GM04504 (cell line): ENCODE data around the gene TPM4.
"Not testable (repeated sequence)": the region's sequence is repeated elsewhere in the genome, so short reads cannot be mapped to it uniquely, and the experiment has no call there.

ENCODE experiments used
- DNase-seq: peaks from one replicate; pipeline ENCODE4 v3.0.0-alpha.2; 2012; ENCODE audit warnings: low read depth

TPM4 gene

GRCh38 chr19:16076154-16076957 is at the start of gene TPM4:
Gene TPM4 (plus strand): TSS chr19:16076495. CDS start chr19:16076566, 71 bp downstream.
- DNase-seq, result peak; percentile 91

- no peak for DNase-seq
Measured at GRCh38 chr19:16026756-16027155, 49.5 kb upstream of the TPM4 start.

GRCh38 chr19:16027528-16027927 is 48.8 kb upstream of the TPM4 start:
- no peak for DNase-seq

- DNase-seq, result not testable (repeated sequence)
Measured at GRCh38 chr19:16030155-16030554, 46.1 kb upstream of the TPM4 start.

GRCh38 chr19:16030964-16031871 is 45.1 kb upstream of the TPM4 start:
- DNase-seq, result no peak

- no peak for DNase-seq
Measured at GRCh38 chr19:16031872-16032200, 44.5 kb upstream of the TPM4 start.

- DNase-seq, result no peak
Measured at GRCh38 chr19:16032509-16033135, 43.7 kb upstream of the TPM4 start.

- DNase-seq, result no peak
Measured at GRCh38 chr19:16033136-16033530, 43.2 kb upstream of the TPM4 start.

GRCh38 chr19:16033721-16034120 is 42.6 kb upstream of the TPM4 start:
- no peak for DNase-seq

- no peak for DNase-seq
Measured at GRCh38 chr19:16034180-16034579, 42.1 kb upstream of the TPM4 start.

GRCh38 chr19:16034958-16035560 is 41.2 kb upstream of the TPM4 start:
- no peak for DNase-seq

GRCh38 chr19:16035601-16036297 is 40.5 kb upstream of the TPM4 start:
- no peak for DNase-seq

- no peak for DNase-seq
Measured at GRCh38 chr19:16036397-16036925, 39.8 kb upstream of the TPM4 start.

GRCh38 chr19:16036941-16037340 is 39.4 kb upstream of the TPM4 start:
- no peak for DNase-seq

GRCh38 chr19:16037424-16038195 is 38.7 kb upstream of the TPM4 start:
- no peak for DNase-seq

- DNase-seq, result no peak
Measured at GRCh38 chr19:16038196-16038695, 38.0 kb upstream of the TPM4 start.

GRCh38 chr19:16039081-16039480 is 37.2 kb upstream of the TPM4 start:
- DNase-seq, result no peak

GRCh38 chr19:16039545-16039944 is 36.8 kb upstream of the TPM4 start:
- no peak for DNase-seq

GRCh38 chr19:16040642-16041041 is 35.7 kb upstream of the TPM4 start:
- DNase-seq, result peak; percentile 18

GRCh38 chr19:16041299-16041990 is 34.9 kb upstream of the TPM4 start:
- peak; percentile 44 for DNase-seq
